ENCODE data around the gene IL10RA. TPM values are rescaled to one million over a fixed set of nuclear protein-coding genes. Genes with fewer than 3 reads are reported as not detected.
"Not testable (repeated sequence)": the region's sequence is repeated elsewhere in the genome, so short reads cannot be mapped to it uniquely, and the experiment has no call there.

IL10RA gene
- polyA plus RNA-seq, 3 donors: 2.2 to 2.7 (median 2.4) TPM

DNA sequence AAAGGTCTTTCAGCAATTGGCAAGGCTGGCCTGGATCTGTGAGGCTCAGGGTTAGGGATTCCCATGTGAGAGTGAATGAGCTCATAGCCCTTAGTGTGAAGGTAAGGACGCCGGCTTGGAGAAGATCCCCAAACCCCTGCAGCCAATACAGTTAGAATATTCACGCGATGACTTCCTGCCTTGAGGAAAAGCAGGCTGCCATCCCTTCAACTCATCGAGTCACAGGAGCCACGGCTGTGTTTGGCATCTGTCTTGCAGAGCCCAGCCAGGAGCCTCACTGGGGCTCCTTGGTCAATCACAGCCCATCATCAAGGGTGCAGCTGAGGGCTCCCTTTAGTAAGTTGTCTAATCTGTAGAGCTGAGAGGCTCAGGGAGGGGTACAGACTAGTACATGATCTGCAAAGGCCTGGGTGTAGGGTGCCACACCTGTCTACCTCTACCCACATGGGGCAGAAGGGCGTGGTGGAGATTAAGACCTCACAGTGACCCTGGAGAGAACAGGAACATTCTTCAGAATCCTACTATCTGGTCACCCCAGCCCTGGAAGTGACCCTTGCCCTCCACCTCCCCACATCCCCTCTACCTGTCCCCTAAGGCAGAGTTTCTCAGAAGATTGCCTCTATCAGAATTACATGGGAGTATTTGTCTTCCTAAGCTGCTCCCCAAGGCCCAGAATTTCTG, 18.5 kb downstream of the IL10RA start:
- no peak for DNase-seq (ENCODE audit: low read depth in 3 of 3, low spot score in 2 of 3)

DNA sequence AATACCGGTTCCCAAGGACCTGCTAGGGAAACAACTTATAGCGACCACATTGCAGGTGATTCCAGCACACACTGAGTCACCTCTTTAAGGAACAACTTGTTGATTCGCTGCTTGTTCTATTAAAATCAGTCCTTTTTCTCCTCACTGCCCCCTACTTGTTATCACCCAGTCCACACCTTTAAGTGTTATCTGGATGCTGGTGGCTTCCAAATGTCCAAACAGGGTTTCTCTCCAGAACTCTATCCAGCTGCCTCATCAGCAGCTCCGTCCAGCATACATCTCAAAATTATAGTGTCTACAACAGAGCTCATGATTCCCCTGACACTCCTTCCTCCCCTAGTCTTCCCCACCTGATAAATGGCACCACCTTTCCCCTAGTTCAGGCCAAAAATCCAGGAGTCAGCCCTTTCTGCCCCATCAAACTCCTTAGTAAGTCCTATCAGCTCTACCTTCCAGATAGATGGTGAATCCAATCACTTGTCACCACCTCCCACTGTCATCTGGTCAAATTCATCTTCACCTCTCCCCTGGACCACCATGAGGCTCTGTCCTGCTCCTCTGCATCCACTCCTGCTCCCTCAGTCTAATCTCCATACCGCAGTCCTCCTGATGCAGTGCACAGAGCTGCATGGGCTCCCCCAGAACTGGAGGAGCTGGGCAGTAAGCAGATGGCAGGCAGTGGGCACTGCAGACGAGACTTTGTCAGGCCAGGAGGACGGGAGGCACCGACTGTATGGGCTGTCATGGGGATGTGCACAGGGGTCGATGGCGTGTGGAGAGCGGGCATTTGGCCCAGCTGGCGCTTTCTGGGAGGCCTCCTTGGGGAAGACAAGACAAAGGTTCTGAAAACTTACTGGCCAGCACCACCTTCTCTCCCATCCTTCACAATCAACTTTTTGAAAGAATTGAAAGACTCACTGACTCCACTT, 19.3 kb downstream of the IL10RA start:
- no peak for DNase-seq (ENCODE audit: low read depth in 3 of 3, low spot score in 2 of 3)

DNA sequence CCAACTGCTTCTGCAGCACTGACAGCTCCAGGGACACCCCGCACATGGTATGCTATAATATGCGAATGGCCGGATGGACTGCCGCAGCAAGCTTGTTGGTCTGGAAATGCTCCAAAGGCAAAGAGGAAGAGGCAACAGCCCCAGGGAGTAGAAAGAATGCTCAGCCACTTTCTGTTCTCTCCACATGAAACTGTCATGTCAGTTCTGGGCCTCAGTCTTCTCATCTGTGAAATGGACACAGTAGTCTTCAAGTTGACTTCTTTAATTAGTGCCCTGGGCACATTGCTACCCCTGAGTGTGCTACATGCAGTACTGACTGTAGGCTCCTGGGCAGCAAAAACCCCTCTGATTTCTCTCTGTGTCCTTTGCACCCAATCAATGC, 19.9 kb downstream of the IL10RA start:
- no peak for DNase-seq (ENCODE audit: low read depth in 3 of 3, low spot score in 2 of 3)

DNA sequence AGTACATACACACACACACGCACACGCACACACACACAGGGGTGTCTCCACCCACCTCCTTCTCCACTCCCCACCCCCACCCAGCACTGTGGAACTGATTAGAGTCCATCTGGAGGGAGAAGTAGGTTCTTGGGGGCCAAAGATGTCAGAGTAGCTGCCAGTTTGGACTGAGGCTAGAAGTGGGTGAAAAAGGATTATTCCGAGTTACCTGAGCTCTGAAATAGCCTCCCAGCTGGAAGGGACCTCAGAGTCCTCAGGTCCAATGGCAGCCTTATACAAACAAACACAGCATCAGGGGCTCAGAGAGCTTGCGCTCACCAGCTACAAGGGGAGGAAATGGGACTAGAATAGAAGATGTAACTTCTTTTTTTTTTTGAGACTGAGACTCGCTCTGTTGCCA, 20.8 kb downstream of the IL10RA start:
- DNase-seq (ENCODE audit: low read depth in 3 of 3, low spot score in 2 of 3): no peak

DNA sequence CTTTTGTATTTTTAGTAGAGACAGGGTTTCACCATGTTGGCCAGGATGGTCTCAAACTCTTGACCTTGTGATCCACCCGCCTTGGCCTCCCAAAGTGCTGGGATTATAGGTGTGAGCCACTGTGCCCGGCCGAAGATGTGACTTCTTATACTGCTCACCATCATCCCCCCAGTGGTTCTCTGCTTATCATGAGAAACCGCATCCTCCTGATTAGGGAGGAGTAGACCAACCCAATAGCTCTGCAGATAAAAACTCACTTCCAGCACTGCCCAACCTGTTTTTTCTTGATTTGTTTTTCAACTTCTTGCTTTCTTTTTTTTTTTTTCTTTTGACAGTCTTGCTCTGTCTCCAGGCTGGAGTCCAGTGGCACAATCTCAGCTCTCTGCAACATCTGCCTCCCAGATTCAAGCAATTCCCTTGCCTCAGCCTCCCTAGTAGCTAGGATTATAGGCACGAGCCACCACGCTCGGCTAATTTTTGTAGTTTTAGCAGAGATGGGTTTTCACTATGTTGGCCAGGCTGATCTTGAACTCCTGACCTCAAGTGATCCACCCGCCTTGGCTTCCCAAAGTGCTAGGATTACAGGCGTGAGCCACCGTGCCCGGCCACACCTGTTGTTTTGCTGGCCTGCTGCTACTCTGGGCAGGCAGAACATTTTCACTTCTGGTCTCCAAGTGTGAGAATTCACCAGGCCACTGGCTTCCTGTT, 21.5 kb downstream of the IL10RA start:
- not testable (repeated sequence) for DNase-seq (ENCODE audit: low read depth in 3 of 3, low spot score in 2 of 3)

DNA sequence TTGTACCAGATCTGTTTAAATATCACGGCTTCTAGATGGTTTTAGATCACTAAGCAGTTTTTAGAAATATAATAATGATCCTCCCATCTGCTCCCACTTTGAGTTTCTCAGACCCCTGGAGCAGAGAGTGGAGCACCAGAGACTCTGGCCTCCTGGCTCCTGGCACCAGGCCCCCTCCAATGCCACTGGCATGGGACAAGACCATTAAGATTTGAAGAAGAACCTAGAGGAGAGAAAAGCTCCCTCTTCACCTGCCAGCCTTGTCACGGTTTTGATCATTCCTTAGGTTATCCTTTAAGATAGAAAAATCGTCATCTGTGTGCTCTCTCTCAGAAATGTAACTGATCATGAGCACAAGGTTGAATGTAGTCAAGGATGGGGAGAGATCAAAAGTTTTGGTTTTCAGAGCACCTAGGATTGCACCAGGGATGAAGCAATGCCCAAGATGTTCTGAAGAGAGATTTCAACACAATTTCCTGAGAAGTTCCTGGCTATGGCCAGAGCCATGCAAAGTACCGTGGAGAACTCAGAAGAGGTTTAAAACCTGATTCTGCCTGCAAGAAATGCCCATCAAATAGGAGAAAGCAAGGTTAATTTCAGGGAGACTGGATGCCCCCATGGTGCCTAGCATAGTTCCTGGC, 22.2 kb downstream of the IL10RA start:
- DNase-seq (ENCODE audit: low read depth in 3 of 3, low spot score in 2 of 3): no peak

DNA sequence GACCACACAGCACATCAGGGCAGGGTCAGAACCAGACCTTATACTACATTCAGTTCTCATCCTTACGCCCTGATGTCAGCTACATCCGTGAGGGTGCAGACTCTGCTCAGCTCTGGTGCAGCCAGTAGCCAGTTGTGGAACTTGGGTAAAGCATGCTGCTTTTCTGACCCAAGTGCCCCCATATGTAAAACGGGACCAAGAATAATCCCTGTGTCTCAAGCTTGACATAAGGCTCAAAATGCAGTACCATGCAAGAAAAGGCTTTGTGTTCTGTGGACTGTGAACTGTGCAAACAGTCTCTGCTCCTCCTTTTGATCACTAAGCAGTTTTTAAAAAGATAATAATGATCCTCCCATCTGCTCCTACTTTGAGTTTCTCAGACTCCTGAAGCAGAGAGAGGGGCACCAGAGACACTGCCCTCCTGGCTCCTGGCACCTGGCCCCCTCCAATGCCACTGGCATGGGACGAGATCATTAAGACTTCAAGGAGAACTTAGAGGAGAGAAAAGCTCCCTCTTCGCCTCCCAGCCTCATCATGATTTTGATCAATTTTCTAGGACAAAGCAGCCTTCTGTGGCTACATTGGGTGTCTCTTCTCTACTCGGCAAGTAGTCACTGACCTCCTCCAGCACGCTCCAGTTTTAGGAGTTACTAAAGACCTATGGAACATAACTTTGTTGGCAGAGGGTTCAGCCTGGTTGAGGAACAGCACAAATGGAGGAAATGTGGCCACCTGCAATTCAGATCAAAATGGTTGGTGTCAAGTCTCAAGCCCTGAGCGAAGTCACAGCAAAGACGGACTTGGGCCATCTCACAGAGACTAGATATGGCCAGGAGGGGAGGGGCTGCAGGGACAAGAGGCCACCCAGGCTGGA, 23.9 kb downstream of the IL10RA start:
- no peak for DNase-seq (ENCODE audit: low read depth in 3 of 3, low spot score in 2 of 3)

DNA sequence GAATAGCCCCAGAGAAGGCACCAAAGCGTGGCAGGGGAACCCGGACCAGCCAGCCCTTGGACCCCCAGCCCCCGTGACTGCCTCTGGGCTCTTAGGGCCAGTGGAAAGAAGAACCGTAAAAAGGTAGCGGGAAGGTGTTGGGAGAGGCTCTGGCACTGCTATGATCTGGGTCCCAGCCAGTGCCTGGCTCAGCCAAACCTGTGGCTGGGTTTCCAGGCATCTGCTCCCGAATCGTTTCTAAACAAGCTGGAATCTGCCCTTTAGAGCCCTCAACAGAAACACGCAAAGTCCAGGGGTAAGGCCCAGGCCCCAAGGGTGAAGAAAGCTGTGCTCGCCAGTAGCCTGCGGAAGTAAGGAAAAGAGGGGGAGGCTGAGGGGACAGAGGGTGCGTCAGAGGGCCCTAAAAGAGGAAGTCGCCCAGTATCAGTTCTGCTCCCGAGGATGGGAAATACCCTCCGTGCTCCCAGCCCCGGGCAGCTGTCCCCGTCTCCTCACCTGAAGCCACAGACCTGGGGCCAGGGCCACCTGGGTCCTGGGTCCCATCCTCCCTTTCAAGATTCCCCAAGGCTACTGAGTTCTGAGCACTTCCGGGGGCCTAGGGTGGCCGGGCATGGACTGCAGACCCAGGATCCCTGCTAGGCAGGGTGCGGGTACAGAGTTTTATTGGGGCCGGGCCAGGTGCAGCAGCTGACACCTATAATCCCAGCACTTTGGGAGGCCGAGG, 24.7 kb downstream of the IL10RA start:
- no peak for DNase-seq (ENCODE audit: low read depth in 3 of 3, low spot score in 2 of 3)

DNA sequence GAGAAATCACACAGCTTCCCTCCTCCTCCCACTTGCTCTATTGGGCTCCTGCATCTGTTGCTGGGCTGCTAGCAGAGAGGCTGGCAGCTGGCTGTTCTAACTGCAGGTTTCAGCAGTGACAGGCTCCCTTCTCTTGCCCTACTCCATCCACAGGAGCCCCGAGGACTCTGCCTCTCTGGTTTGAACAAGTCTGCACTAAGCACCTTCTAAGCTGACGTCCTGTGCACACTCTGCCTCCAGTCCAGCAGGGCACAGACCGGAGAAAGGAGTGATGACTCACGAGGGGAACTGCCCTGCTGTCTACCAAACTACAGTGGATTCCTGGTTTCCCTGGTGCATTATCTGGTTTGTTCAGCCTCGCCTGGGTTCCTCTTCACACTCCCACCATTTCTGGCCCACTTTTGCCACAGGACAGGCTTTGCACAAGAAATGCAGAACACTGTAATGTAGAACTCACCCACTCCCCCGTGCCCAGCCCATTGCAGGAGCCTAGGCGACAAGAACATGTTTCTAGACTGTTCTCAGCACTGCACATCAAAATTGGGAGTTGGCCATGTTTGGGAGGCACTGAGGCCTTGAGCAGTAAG, 26.0 kb downstream of the IL10RA start:
- no peak for DNase-seq (ENCODE audit: low read depth in 3 of 3, low spot score in 2 of 3)

DNA sequence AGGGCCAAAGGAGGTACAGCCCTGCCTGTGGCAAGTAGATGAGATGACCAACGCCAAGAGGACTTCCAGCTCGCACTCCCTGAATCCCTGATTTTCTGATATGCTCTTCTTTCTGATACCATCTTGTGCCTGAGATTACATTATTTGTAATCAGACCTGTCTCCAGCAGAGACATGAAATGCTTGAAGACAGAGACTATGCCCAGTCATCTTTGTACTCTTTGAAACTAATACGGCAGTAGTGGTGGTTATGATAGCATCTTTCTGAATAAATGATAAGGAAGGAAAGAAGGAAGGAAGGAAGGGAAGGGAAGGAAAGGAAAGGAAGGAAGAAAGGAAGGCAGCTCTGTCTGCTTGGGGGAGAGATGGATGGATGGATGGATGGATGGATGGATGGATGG, 27.8 kb downstream of the IL10RA start:
- DNase-seq (ENCODE audit: low read depth in 3 of 3, low spot score in 2 of 3): no peak

DNA sequence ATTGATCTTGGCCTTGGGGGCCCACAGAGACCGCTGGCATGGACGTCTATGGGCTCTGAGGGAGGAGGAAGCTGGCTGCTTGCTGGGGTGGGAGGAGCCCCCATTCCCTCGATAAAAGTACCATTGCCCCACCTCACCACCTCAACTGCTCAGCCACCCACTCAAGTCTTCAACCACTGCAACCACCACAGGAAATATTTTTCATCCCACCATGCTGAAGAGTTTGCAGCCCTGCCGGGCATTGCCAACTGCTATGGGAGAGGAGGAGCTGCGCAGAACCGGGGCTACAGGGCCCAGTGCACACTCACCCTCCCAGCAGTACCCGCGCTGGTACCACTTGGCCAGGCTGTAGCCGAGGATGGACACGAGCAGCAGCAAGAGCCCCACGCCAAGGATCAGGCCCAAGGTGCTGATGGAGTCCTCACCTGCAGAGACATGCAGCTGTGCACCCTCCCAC, 29.2 kb downstream of the IL10RA start:
- DNase-seq (ENCODE audit: low read depth in 3 of 3, low spot score in 2 of 3): no peak

DNA sequence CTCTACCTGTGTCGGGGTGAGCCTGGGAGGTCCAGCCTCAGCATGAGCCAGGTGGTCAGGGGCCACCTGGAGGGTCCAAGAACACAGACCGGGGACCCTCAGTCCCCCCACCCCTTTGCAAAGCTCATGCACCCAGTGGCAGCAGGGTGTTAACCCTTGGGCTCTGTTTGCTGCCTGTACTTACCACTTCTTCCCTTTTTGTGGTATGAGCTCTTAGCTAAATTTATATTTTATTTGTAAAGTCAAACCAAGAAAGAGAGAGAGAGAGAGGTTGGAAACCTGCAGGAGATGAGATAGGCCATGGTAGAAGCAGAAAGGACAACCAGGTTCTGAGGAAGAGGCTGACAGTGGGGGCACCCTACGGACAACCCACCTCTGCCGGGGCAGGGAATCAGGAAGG, 29.9 kb downstream of the IL10RA start:
- no peak for DNase-seq (ENCODE audit: low read depth in 3 of 3, low spot score in 2 of 3)

DNA sequence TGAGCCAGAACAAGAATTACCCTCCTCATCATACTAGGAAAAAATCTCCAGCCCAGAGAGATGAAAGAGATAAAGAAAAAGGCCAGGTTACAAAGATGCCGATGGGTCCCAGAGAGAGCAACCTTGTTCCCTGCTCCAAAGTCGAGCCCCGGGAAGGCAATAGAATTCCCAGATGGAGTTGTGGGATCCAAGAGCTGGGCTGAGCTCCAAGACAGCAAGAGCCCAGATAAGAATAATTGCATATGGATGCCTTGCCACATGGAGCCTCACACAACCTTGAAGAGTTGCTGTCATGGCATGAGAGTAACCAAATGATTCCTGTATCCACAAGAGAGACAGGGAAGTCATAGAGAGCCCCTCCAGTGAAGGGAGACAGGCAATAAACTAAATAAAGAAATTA, 30.9 kb downstream of the IL10RA start:
- no peak for DNase-seq (ENCODE audit: low read depth in 3 of 3, low spot score in 2 of 3)

DNA sequence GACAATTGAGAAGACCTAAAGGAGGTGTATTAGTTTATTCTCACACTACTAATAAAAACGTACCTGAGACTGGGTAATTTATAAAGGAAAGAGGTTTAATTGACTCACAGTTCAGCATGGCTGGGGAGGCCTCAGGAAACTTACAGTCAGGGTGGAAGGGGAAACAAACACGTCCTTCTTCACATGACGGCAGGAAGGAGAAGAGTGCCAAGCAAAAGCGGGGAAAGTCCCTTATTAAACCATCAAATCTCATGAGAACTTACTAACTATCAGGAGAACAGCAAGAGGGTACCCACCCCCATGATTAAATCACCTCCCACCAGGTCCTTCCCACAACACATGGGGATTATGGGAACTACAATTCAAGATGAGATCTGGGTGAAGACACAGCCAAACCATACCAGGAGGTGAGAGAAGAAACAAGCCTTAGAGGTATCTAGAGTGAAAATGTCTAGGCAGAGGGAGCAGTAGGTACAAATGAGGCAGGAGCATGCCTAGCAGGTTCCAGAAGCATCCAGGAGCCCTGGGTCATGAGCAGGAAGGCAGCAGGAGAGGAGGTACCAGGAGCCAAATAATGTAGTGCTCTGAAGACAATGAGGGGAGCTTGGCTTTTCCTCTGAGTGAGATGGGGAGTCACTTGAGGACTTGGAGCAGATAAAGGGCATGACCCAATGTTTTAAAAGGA, 31.6 kb downstream of the IL10RA start:
- DNase-seq (ENCODE audit: low read depth in 3 of 3, low spot score in 2 of 3): no peak

DNA sequence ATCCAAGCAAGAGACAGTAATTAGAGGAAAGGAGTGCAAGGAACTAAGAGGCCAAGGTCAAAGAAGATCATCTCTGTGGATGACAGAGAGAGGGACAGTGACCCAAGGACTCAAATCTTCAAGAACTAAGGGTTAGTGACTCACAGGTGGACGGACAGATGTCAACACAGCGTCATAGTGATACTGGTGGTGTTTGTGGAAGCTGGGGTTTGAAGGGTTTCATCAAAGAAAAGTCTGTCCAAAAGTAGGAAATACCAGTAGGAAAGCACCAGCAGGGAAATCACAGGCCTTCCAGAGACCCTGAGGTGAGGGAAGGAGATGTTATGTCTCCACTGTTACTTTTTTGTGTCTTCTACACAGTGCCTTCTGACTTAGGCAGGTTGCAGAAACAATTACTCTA, 32.2 kb downstream of the IL10RA start:
- no peak for DNase-seq (ENCODE audit: low read depth in 3 of 3, low spot score in 2 of 3)

DNA sequence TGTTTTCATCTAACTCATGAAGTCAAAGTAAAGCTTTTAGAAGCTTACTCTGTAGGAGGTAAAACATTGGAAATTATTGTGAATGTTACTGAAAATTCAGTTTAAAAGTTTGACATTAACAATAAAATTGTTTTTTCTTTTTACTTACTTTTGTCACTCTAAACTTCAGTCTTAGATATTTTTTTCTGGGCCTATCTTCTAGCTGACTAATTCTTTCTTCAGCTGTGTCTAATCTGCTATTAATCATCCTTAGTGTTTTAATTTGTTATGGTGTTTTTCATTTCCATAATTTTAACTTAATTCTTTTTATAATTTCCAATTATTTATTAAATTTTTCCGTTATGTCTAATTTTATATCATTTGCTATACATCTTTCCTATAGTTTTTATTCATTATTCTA, 35.0 kb downstream of the IL10RA start:
- no peak for DNase-seq (ENCODE audit: low read depth in 3 of 3, low spot score in 2 of 3)

DNA sequence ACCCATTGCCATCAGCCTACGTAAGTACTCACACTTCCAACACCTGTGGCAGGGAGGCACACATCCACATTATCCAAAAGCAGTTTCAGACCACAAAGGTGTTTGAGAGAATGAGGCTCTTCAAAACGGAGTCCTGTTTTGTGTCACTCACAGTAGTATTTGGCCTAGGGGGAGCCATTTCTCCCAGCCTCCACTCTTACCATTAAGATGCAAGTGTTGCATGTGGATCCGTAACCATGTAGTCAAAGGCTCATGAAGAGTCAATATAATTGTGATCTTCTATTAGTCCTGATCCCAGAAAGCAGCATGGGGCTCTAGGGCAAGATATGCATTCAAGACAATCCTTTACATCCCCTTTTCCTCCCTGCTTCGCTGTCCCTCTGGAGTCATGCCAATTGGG, 41.5 kb downstream of the IL10RA start:
- no peak for DNase-seq (ENCODE audit: low read depth in 3 of 3, low spot score in 2 of 3)

DNA sequence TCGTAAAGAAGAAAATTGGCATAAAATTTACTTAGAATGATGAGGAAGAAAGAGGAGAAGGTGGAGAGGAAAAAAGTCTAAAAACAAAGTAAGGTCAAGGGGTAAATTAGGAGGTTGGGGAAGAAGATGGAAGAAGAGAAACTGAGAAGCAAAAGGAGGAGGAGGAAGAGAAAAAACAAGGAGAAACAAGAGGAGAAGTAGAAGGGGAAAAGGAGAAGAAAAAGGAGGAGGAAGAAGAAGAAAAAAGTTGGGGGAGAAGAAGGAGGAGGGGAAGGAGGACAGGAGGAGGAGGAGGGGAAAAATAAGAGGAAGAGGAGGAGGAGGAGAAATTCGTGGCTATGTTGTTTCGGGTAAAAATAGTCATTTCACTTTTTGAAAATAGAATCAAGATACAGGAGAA, 42.4 kb downstream of the IL10RA start:
- DNase-seq (ENCODE audit: low read depth in 3 of 3, low spot score in 2 of 3): no peak
